NOMO-1 (cell line): ENCODE data around the gene CAPN1.
"Not testable (repeated sequence)": the region's sequence is repeated elsewhere in the genome, so short reads cannot be mapped to it uniquely, and the experiment has no call there.

Experiments
- DNase-seq, 2 experiments: peaks; one replicate each; lab custom pipeline; 2025; ENCODE audit not compliant: unreplicated experiment in 2 of 2; lab: John Stamatoyannopoulos, UW

The CAPN1 gene

GRCh38 chr11:65181569-65182257 is at the start of gene CAPN1:
TSS of gene CAPN1 (plus strand) at chr11:65181928. CDS start at chr11:65182702, 774 bp downstream.
- peak; percentile 76 to 85 for DNase-seq

- no peak for DNase-seq
Observed at GRCh38 chr11:65132238-65132987, 49.3 kb upstream of the CAPN1 start.

- peak; percentile 61 to 69 for DNase-seq
Observed at GRCh38 chr11:65132988-65133700, 48.6 kb upstream of the CAPN1 start.

GRCh38 chr11:65133724-65134123 is 48.0 kb upstream of the CAPN1 start:
- no peak for DNase-seq

GRCh38 chr11:65134240-65134951 is 47.3 kb upstream of the CAPN1 start, which contains the start of gene SYVN1:
TSS of gene SYVN1 (minus strand) at chr11:65134519. CDS start at chr11:65133601, 918 bp downstream.
- DNase-seq, result peak; percentile 80 to 89

GRCh38 chr11:65134952-65135632 is 46.6 kb upstream of the CAPN1 start:
- peak; percentile 93 to 98 for DNase-seq

- no peak for DNase-seq
Observed at GRCh38 chr11:65135633-65136145, 46.0 kb upstream of the CAPN1 start.

- no peak for DNase-seq
Observed at GRCh38 chr11:65136515-65137096, 45.1 kb upstream of the CAPN1 start.

GRCh38 chr11:65141896-65142494 is 39.7 kb upstream of the CAPN1 start:
- no peak for DNase-seq

- no peak for DNase-seq
Observed at GRCh38 chr11:65147352-65148075, 34.2 kb upstream of the CAPN1 start.

GRCh38 chr11:65148657-65149056 is 33.1 kb upstream of the CAPN1 start:
- DNase-seq, result no peak

GRCh38 chr11:65150131-65150508 is 31.6 kb upstream of the CAPN1 start:
- DNase-seq, result not testable (repeated sequence)

GRCh38 chr11:65150509-65151299 is 31.0 kb upstream of the CAPN1 start:
- peak; percentile 74 to 84 for DNase-seq

GRCh38 chr11:65151331-65151899 is 30.3 kb upstream of the CAPN1 start:
- peak in 1 of 2 experiments; percentile 47 for DNase-seq

GRCh38 chr11:65152122-65152521 is 29.6 kb upstream of the CAPN1 start:
- DNase-seq, result peak in 1 of 2 experiments; percentile 52

- peak in 1 of 2 experiments; percentile 11 for DNase-seq
Observed at GRCh38 chr11:65156256-65156655, 25.5 kb upstream of the CAPN1 start.

- DNase-seq, result no peak
Observed at GRCh38 chr11:65156926-65157325, 24.8 kb upstream of the CAPN1 start.
